ENCODE results near the gene KDM5B.

DNA sequence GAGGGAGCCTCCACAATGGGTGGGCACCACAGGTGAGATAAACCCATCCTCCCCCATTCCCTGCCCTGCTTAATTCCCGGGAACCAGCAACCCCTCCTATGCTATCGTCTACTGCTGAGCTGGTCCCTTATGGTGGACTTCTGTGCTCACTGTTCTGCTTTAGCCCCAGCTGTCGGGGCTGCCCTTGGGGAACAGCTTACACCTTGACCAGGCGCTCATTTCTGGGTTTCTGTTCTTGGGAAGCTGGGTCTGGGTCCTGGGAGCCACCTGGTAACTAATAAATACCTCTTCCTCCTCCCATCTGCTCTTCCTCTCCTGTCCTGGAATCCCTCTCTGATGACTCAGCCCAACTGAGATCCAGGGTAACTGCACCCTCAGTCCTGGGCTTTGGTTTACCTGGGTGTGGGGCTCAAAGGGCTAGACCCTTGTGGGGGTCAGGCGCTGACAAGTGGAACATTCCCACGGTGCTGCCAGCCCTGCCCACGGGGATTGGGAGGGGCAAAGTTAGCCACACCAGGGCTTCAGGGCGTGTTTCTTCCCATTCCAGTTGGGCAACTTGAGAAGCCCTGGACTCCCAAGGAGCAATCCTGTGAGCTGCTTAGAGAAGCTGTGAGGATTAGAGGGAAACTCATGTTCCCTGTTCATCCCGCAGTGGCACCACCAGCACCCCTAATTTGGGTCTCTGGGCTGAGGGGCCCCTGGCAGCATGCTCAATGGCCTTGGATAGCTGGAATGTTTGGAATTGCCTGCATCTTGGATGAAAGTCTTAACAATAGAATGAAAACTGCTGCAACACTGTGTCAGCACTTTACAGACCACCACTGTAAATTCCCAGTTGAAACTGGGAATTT, 4.2 kb upstream of the KDM5B start:
- TF ChIP-seq POLR2A (IDR thresholded peaks at IDR 0.05) (no peak), POLR2AphosphoS5 (IDR thresholded peaks at IDR 0.05) (no peak)
- TF ChIP-seq, protein P1, sequence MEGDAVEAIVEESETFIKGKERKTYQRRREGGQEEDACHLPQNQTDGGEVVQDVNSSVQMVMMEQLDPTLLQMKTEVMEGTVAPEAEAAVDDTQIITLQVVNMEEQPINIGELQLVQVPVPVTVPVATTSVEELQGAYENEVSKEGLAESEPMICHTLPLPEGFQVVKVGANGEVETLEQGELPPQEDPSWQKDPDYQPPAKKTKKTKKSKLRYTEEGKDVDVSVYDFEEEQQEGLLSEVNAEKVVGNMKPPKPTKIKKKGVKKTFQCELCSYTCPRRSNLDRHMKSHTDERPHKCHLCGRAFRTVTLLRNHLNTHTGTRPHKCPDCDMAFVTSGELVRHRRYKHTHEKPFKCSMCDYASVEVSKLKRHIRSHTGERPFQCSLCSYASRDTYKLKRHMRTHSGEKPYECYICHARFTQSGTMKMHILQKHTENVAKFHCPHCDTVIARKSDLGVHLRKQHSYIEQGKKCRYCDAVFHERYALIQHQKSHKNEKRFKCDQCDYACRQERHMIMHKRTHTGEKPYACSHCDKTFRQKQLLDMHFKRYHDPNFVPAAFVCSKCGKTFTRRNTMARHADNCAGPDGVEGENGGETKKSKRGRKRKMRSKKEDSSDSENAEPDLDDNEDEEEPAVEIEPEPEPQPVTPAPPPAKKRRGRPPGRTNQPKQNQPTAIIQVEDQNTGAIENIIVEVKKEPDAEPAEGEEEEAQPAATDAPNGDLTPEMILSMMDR (IDR thresholded peaks at IDR 0.05) = no peak

All from transverse colon (tissue), 4 donors.